Measurements from ENCODE around the gene ST3GAL6. TPM values are rescaled to one million over a fixed set of nuclear protein-coding genes. Genes with fewer than 3 reads are reported as not detected.
A peak's percentile ranks its signal among the peaks of the same experiment; 100 is the strongest.

Gene ST3GAL6, protein sequence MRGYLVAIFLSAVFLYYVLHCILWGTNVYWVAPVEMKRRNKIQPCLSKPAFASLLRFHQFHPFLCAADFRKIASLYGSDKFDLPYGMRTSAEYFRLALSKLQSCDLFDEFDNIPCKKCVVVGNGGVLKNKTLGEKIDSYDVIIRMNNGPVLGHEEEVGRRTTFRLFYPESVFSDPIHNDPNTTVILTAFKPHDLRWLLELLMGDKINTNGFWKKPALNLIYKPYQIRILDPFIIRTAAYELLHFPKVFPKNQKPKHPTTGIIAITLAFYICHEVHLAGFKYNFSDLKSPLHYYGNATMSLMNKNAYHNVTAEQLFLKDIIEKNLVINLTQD
- 254 and 271 TPM in 2 replicates for total RNA-seq (2014; rRNA removed; shearing (Covaris generic))
- polyA plus RNA-seq (2015; cell fraction: cytosol; rRNA removed) = 125 and 141 TPM in 2 replicates
- 284 and 324 TPM in 2 replicates for polyA plus RNA-seq (2015; cell fraction: nucleus; rRNA removed)

- in situ Hi-C loops (cut with HindIII; ENCODE audit: low pct_unique_long_range_greater_than_20kb, low sequenced_read_pairs) = no loop called here
- peak; percentile 67 for DNase-seq (ENCODE audit: low read depth, low spot score)
Measured at GRCh38 chr3:98763076-98763475, at the start of gene ST3GAL6. Gene ST3GAL6 (plus strand): TSS chr3:98763340. CDS start chr3:98768441, 5,101 bp downstream.

- in situ Hi-C loops (cut with HindIII; ENCODE audit: low pct_unique_long_range_greater_than_20kb, low sequenced_read_pairs) = no loop called here
- DNase-seq (ENCODE audit: low read depth, low spot score) = no peak
Measured at GRCh38 chr3:98713984-98714383, 49.2 kb upstream of the ST3GAL6 start.

GRCh38 chr3:98717584-98717983 lies 45.6 kb upstream of the ST3GAL6 start:
- no peak for DNase-seq (ENCODE audit: low read depth, low spot score)
- in situ Hi-C loops (cut with HindIII; ENCODE audit: low pct_unique_long_range_greater_than_20kb, low sequenced_read_pairs) = no loop called here

DNA sequence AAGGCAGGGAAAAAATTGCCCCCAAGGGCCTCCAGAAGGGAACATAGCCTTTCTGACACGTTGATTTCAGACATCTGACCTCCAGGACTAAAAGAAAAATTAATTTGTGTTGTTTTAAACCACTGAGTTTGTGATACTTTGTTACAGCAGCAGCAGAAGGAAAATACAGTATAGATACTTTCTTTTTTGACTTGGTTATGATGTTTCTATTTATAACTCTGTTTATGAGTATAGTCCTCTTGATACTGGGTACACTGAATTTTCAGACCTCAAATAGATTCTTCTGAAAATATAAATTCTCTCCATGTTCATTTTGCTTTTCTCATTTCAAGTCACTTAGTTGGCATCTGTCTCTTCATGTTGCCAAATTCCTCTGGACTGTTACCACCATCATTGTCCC lies 44.4 kb upstream of the ST3GAL6 start:
- in situ Hi-C loops (cut with HindIII; ENCODE audit: low pct_unique_long_range_greater_than_20kb, low sequenced_read_pairs) = no loop called here
- no peak for DNase-seq (ENCODE audit: low read depth, low spot score)

- in situ Hi-C loops (cut with HindIII; ENCODE audit: low pct_unique_long_range_greater_than_20kb, low sequenced_read_pairs) = no loop called here
- no peak for DNase-seq (ENCODE audit: low read depth, low spot score)
Measured at GRCh38 chr3:98721776-98722175, 41.4 kb upstream of the ST3GAL6 start.

GRCh38 chr3:98722389-98722788 lies 40.8 kb upstream of the ST3GAL6 start:
- in situ Hi-C loops (cut with HindIII; ENCODE audit: low pct_unique_long_range_greater_than_20kb, low sequenced_read_pairs) = no loop called here

GRCh38 chr3:98725352-98725751 lies 37.8 kb upstream of the ST3GAL6 start:
- in situ Hi-C loops (cut with HindIII; ENCODE audit: low pct_unique_long_range_greater_than_20kb, low sequenced_read_pairs) = no loop called here
- no peak for DNase-seq (ENCODE audit: low read depth, low spot score)

More at GRCh38 chr3:98722389-98722788, 40.8 kb upstream of the ST3GAL6 start:
- DNase-seq (ENCODE audit: low read depth, low spot score) = no peak

- DNase-seq (ENCODE audit: low read depth, low spot score) = no peak
- in situ Hi-C loops (cut with HindIII; ENCODE audit: low pct_unique_long_range_greater_than_20kb, low sequenced_read_pairs) = no loop called here
Measured at GRCh38 chr3:98726084-98726483, 37.1 kb upstream of the ST3GAL6 start.

DNA sequence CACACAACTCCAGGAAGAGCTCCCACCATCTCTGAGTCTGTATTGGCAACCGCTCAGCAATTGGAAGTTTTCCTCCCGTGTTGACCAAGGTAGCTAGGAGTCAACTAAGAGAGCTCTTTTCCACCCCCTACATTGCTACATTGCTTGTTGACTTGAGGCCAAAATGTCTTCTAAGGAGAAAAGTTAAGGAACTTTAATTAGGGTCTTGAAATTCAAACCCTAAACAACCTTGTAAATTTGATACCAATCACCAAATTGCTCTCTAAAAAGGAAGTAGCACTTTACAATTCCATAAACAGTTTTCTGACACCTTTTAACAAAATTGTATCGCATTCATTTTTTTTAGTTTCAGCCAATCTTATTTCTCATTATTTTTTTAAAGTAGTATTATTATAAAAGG lies 35.5 kb upstream of the ST3GAL6 start:
- in situ Hi-C loops (cut with HindIII; ENCODE audit: low pct_unique_long_range_greater_than_20kb, low sequenced_read_pairs) = no loop called here
- DNase-seq (ENCODE audit: low read depth, low spot score) = no peak

DNA sequence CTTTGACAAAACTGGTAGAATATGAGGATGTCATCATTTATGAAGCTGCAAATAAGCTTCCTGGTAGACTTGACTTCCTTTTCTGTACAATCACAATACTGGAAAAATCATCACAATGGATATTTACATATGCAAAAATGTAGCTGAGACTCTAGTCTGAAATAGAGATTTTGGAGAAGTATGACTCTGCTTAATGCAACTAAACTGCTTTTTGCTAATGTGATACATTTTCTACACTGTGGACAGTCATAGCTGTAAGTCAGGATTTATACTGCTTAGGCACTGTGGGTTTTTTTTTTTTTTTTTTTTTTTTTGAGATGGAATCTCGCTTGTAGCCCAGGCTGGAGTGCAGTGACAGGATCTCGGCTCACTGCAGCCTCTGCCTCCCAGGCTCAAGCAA lies 34.5 kb upstream of the ST3GAL6 start:
- in situ Hi-C loops (cut with HindIII; ENCODE audit: low pct_unique_long_range_greater_than_20kb, low sequenced_read_pairs) = no loop called here
- no peak for DNase-seq (ENCODE audit: low read depth, low spot score)

GRCh38 chr3:98730338-98730737 lies 32.8 kb upstream of the ST3GAL6 start:
- in situ Hi-C loops (cut with HindIII; ENCODE audit: low pct_unique_long_range_greater_than_20kb, low sequenced_read_pairs) = no loop called here
- DNase-seq (ENCODE audit: low read depth, low spot score) = peak; percentile 69

DNA sequence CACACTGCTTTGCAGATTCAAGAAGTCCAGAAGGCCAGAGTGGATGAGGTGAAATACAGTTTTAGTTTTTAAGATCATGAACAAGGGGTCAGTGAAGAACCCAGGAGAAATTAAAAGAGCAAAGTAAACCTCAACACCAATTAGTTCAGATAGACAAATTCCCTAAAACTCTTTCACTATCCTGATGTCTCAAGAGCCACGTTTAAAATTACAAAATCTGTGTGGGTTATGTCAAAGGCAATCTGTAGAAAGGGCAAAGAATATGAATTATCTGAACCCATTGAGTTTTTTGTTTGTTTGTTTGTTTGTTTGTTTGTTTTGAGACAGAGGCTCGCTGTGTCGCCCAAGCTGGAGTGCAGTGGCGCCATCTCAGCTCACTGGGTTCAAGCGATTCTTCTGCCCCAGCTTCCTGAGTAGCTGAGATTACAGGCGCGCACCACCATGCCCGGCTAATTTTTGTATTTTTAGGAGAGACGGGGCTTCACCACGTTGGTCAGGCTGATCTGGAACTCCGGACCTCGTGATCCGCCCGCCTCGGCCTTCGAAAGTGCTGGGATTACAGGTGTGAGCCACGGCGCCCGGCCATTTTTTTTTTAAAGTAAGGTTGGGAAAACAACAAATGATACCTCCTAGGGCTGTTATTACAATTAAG lies 32.1 kb upstream of the ST3GAL6 start:
- in situ Hi-C loops (cut with HindIII; ENCODE audit: low pct_unique_long_range_greater_than_20kb, low sequenced_read_pairs) = no loop called here
- DNase-seq (ENCODE audit: low read depth, low spot score) = no peak

DNA sequence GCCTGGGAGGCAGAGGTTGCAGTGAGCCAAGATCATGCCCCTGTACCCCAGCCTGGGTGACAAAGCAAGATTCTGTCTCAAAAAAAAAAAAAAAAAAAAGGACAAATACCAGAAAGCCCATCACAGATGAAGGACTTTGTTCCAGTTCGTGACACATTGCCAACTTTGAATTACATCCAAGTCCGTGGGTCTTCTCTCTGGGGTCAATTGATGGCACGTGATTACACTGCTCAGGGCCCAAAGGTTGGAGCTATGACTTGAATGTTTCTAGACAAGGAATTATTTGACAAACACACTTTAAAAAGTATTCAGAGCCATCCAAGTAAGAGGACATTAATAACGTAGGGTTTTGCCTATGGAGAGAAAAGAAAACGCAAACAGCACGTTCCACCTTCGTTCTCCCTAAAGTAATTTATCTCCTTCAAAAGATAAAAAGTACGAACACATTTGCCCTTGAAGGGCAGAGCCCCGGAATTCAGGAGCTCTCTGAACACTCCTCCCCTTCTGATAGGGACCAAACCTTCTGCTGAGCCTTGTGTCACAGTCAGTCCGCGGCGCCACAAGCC lies 31.3 kb upstream of the ST3GAL6 start:
- DNase-seq (ENCODE audit: low read depth, low spot score) = peak; percentile 76
- in situ Hi-C loops (cut with HindIII; ENCODE audit: low pct_unique_long_range_greater_than_20kb, low sequenced_read_pairs) = no loop called here

GRCh38 chr3:98732286-98733052 lies 30.7 kb upstream of the ST3GAL6 start:
- no peak for DNase-seq (ENCODE audit: low read depth, low spot score)
- in situ Hi-C loops (cut with HindIII; ENCODE audit: low pct_unique_long_range_greater_than_20kb, low sequenced_read_pairs) = no loop called here

GRCh38 chr3:98733053-98733811 lies 29.9 kb upstream of the ST3GAL6 start:
- DNase-seq (ENCODE audit: low read depth, low spot score) = no peak
- in situ Hi-C loops (cut with HindIII; ENCODE audit: low pct_unique_long_range_greater_than_20kb, low sequenced_read_pairs) = no loop called here

DNA sequence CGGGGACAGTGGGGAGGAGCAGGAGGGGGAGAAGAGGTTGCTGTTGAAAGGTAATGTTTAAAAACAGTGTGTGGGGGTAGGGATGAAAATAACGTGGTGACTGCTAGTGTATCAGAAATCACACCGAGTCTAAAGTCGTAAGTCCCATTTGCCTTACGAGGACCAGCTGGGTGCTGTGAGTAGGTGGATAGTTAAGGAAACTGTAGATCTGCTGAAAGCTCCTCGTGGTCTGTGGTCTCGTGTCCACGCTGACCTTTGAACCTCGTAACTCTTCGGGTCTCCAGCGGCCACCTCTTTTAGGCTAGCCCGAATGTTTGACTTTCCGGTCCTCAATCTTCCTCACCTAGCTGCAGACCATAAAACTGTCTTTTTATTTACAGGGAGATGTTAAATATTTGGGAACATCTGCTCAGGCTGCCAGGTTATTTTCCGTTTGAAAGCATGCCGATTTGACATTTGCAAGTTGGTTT lies 29.3 kb upstream of the ST3GAL6 start:
- in situ Hi-C loops (cut with HindIII; ENCODE audit: low pct_unique_long_range_greater_than_20kb, low sequenced_read_pairs) = no loop called here
- DNase-seq (ENCODE audit: low read depth, low spot score) = peak; percentile 93

DNA sequence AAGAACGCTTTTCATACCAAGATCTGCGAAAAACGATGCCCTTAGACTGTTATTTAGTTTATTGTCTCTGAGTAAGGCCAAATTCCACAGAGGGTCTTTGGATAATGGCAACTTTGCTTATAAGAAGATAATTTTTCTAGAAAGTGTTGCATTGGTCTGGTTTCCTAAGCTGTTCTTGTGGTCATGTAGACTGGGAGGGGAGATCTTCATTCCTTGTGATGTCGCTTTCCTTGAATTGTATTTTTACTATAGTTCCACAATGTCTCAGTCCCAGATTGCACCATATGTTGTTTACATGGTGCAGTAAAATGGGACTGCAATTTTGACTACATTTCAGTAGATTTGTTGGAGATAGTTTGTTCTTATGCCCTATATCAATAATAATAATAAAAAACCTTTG lies 28.8 kb upstream of the ST3GAL6 start:
- no peak for DNase-seq (ENCODE audit: low read depth, low spot score)
- in situ Hi-C loops (cut with HindIII; ENCODE audit: low pct_unique_long_range_greater_than_20kb, low sequenced_read_pairs) = no loop called here

Measured in SK-MEL-5 (cell line).